Measurements from ENCODE around the gene FFAR1.
"Not testable (repeated sequence)": the region's sequence is repeated elsewhere in the genome, so short reads cannot be mapped to it uniquely, and the experiment has no call there.

The FFAR1 gene

DNA sequence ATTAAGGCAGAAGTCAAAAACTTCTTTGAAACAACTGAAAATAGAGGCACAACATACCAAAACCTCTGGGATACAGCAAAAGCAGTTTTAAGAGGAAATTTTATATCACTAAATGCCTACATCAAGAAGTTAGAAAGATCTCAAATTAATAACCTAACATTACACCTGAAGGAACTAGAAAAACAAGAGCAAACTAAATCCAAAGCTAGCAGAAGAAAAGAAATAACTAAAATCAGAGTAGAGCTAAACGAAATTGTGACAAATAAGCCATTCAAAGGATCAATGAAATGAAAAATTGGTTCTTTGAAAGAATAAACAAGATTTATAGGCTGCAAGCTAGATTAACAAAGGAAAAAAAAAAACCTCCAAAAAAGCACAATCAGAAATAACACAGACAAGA is 20.7 kb downstream of the FFAR1 start:
- TF ChIP-seq EZH2 (IDR thresholded peaks at IDR 0.05; ENCODE audit: borderline replicate concordance, low read depth, low read length, severe bottlenecking) (no peak), CTCF (IDR thresholded peaks at IDR 0.05; ENCODE audit: borderline replicate concordance, extremely low read depth, low read length, poor library complexity, severe bottlenecking) (no peak)

DNA sequence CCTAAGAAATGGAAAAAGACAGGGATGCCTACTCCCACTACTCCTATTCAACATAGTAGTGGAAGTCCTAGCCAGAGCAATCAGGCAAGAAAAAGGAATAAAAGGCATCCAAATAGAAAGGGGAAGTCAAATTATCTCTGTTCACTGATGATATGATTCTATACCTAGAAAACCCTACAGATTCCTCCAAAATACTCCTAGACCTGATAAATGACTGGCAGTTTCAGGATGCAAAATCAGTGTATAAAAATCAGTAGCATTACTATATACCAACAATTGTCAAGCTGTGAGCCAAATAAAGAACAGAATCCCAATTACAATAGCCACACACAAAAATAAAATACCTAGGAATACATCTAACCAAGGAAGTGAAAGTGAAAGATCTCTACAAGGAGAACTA is 21.8 kb downstream of the FFAR1 start:
- DNase-seq (no peak), ATAC-seq (ENCODE audit: insufficient read depth, low read depth) (no peak)
- Histone ChIP-seq H3K9me3 (ENCODE audit: insufficient read depth, low read length, severe bottlenecking) (no peaks in the 10 kb centered on the region), H3K27me3 (ENCODE audit: insufficient read depth, low read length, poor library complexity) (no peaks in the 10 kb centered on the region), H3K4me1 (ENCODE audit: insufficient read depth, low read length) (no peaks in the 10 kb centered on the region), H3K79me2 (ENCODE audit: insufficient read depth, low read length) (no peaks in the 10 kb centered on the region), H3K36me3 (ENCODE audit: insufficient read depth, low read length) (no peaks in the 10 kb centered on the region), H2AFZ (ENCODE audit: low read depth, low read length) (no peak overlapping the region), H4K20me1 (ENCODE audit: insufficient read depth, low read length) (no peaks in the 10 kb centered on the region), H3K4me3 (ENCODE audit: low read depth in 1 of 2, low read length in 2 of 2) (no peak overlapping the region), H3K9ac (ENCODE audit: low read depth, low read length) (no peak overlapping the region), H3K4me2 (ENCODE audit: insufficient read depth, low read length) (no peak overlapping the region), H3K27ac (ENCODE audit: low read length) (no peak overlapping the region)
- TF ChIP-seq EZH2 (IDR thresholded peaks at IDR 0.05; ENCODE audit: borderline replicate concordance, low read depth, low read length, severe bottlenecking) (no peak), CTCF (IDR thresholded peaks at IDR 0.05; ENCODE audit: borderline replicate concordance, extremely low read depth, low read length, poor library complexity, severe bottlenecking) (no peak)

More for the DNA sequence above, 20.7 kb downstream of the FFAR1 start:
- H3K4me3 ChIP-seq (ENCODE audit: low read depth in 1 of 2, low read length in 2 of 2), result no peak overlapping the region
- DNase-seq (no peak), ATAC-seq (ENCODE audit: insufficient read depth, low read depth) (no peak)
- no peaks in the 10 kb centered on the region for H3K36me3 ChIP-seq (ENCODE audit: insufficient read depth, low read length)
- no peaks in the 10 kb centered on the region for H4K20me1 ChIP-seq (ENCODE audit: insufficient read depth, low read length)
- no peaks in the 10 kb centered on the region for H3K4me1 ChIP-seq (ENCODE audit: insufficient read depth, low read length)
- H3K79me2 ChIP-seq (ENCODE audit: insufficient read depth, low read length), result no peaks in the 10 kb centered on the region
- H3K4me2 ChIP-seq (ENCODE audit: insufficient read depth, low read length), result no peak overlapping the region
- no peak overlapping the region for H3K9ac ChIP-seq (ENCODE audit: low read depth, low read length)
- no peak overlapping the region for H3K27ac ChIP-seq (ENCODE audit: low read length)
- no peaks in the 10 kb centered on the region for H3K9me3 ChIP-seq (ENCODE audit: insufficient read depth, low read length, severe bottlenecking)
- no peaks in the 10 kb centered on the region for H3K27me3 ChIP-seq (ENCODE audit: insufficient read depth, low read length, poor library complexity)
- H2AFZ ChIP-seq (ENCODE audit: low read depth, low read length), result no peak overlapping the region

GRCh38 chr19:35370722-35371121 is 23.0 kb downstream of the FFAR1 start, which contains the start of gene GPR42:
GPR42 (plus strand) TSS chr19:35371068; CDS start chr19:35371360, 292 bp downstream.
- no peak for ATAC-seq (ENCODE audit: insufficient read depth, low read depth)
- Histone ChIP-seq H2AFZ (ENCODE audit: low read depth, low read length) (no peak within 1 kb of the TSS), H4K20me1 (ENCODE audit: insufficient read depth, low read length) (no peaks in the 10 kb centered on the region), H3K9me3 (ENCODE audit: insufficient read depth, low read length, severe bottlenecking) (no peaks in the 10 kb centered on the region), H3K36me3 (ENCODE audit: insufficient read depth, low read length) (no peaks in the 10 kb centered on the region), H3K27ac (ENCODE audit: low read length) (no peak within 1 kb of the TSS), H3K4me1 (ENCODE audit: insufficient read depth, low read length) (no peaks in the 10 kb centered on the region), H3K4me3 (ENCODE audit: low read depth in 1 of 2, low read length in 2 of 2) (no peak within 1 kb of the TSS), H3K9ac (ENCODE audit: low read depth, low read length) (no peak within 1 kb of the TSS), H3K27me3 (ENCODE audit: insufficient read depth, low read length, poor library complexity) (no peaks in the 10 kb centered on the region), H3K79me2 (ENCODE audit: insufficient read depth, low read length) (no peaks in the 10 kb centered on the region), H3K4me2 (ENCODE audit: insufficient read depth, low read length) (no peak within 1 kb of the TSS)
- DNase-seq, result no peak
- TF ChIP-seq CTCF (IDR thresholded peaks at IDR 0.05; ENCODE audit: borderline replicate concordance, extremely low read depth, low read length, poor library complexity, severe bottlenecking), result no peak

- TF ChIP-seq EZH2 (IDR thresholded peaks at IDR 0.05; ENCODE audit: borderline replicate concordance, low read depth, low read length, severe bottlenecking), result no peak
- no peak for TF ChIP-seq CTCF (IDR thresholded peaks at IDR 0.05; ENCODE audit: borderline replicate concordance, extremely low read depth, low read length, poor library complexity, severe bottlenecking)
- Histone ChIP-seq H3K4me3 (ENCODE audit: low read depth in 1 of 2, low read length in 2 of 2) (no peak overlapping the region), H3K27me3 (ENCODE audit: insufficient read depth, low read length, poor library complexity) (no peaks in the 10 kb centered on the region), H3K79me2 (ENCODE audit: insufficient read depth, low read length) (no peaks in the 10 kb centered on the region), H3K9me3 (ENCODE audit: insufficient read depth, low read length, severe bottlenecking) (no peaks in the 10 kb centered on the region), H3K4me1 (ENCODE audit: insufficient read depth, low read length) (no peaks in the 10 kb centered on the region), H3K4me2 (ENCODE audit: insufficient read depth, low read length) (no peak overlapping the region), H3K9ac (ENCODE audit: low read depth, low read length) (no peak overlapping the region), H4K20me1 (ENCODE audit: insufficient read depth, low read length) (no peaks in the 10 kb centered on the region), H3K27ac (ENCODE audit: low read length) (no peak overlapping the region), H2AFZ (ENCODE audit: low read depth, low read length) (no peak overlapping the region), H3K36me3 (ENCODE audit: insufficient read depth, low read length) (no peaks in the 10 kb centered on the region)
- ATAC-seq (ENCODE audit: insufficient read depth, low read depth), result no peak
- DNase-seq, result no peak
Observed at GRCh38 chr19:35373492-35373891, 25.8 kb downstream of the FFAR1 start.

- not testable (repeated sequence) for H3K9ac ChIP-seq (ENCODE audit: low read depth, low read length); H3K9me3 ChIP-seq (ENCODE audit: insufficient read depth, low read length, severe bottlenecking); H3K79me2 ChIP-seq (ENCODE audit: insufficient read depth, low read length); H2AFZ ChIP-seq (ENCODE audit: low read depth, low read length); H3K27me3 ChIP-seq (ENCODE audit: insufficient read depth, low read length, poor library complexity); H4K20me1 ChIP-seq (ENCODE audit: insufficient read depth, low read length); ATAC-seq (ENCODE audit: insufficient read depth, low read depth); H3K4me1 ChIP-seq (ENCODE audit: insufficient read depth, low read length); H3K36me3 ChIP-seq (ENCODE audit: insufficient read depth, low read length); H3K4me2 ChIP-seq (ENCODE audit: insufficient read depth, low read length); DNase-seq; H3K4me3 ChIP-seq (ENCODE audit: low read depth in 1 of 2, low read length in 2 of 2); H3K27ac ChIP-seq (ENCODE audit: low read length)
Observed at GRCh38 chr19:35374031-35374430, 26.3 kb downstream of the FFAR1 start.

Measured in DND-41 (cell line).